ENCODE measurements around the gene NTSR2. TPM values are rescaled to one million over a fixed set of nuclear protein-coding genes. Genes with fewer than 3 reads are reported as not detected.

Gene NTSR2
- polyA plus RNA-seq, 1 experiment: not detected

GRCh38 chr2:11625671-11626070 lies 44.3 kb downstream of the NTSR2 start:
- Histone ChIP-seq H3K4me3 (ENCODE audit: low read depth, low read length) (no peak overlapping the region), H3K36me3 (ENCODE audit: control insufficient read depth, insufficient read depth, low read length) (no peaks in the 10 kb centered on the region), H3K27me3 (ENCODE audit: control insufficient read depth, insufficient read depth, low read length) (no peaks in the 10 kb centered on the region; the same call in 1 of the 2 replicates)
- DNase-seq (ENCODE audit: low read depth): no peak
- no peak for TF ChIP-seq CTCF (IDR thresholded peaks at IDR 0.05; ENCODE audit: insufficient read depth, low read depth, low read length)
- CTCF ChIA-PET: no interaction called here
- POLR2A ChIA-PET: no interaction called here

GRCh38 chr2:11624893-11625292 lies 45.1 kb downstream of the NTSR2 start:
- H3K4me3 ChIP-seq (ENCODE audit: low read depth, low read length): no peak overlapping the region
- no peaks in the 10 kb centered on the region; the same call in 1 of the 2 replicates for H3K27me3 ChIP-seq (ENCODE audit: control insufficient read depth, insufficient read depth, low read length)
- CTCF ChIA-PET: interaction anchor here (1.0 kb wide), 1 partner anchor 15 kb away, joined by 4 read pairs; no protein-coding TSS in a partner anchor
- no peak for DNase-seq (ENCODE audit: low read depth)
- POLR2A ChIA-PET: no interaction called here
- TF ChIP-seq CTCF (IDR thresholded peaks at IDR 0.05; ENCODE audit: insufficient read depth, low read depth, low read length): no peak
- H3K36me3 ChIP-seq (ENCODE audit: control insufficient read depth, insufficient read depth, low read length): no peaks in the 10 kb centered on the region

- Histone ChIP-seq H3K4me3 (ENCODE audit: low read depth, low read length) (no peak overlapping the region), H3K27me3 (ENCODE audit: control insufficient read depth, insufficient read depth, low read length) (no peaks in the 10 kb centered on the region), H3K36me3 (ENCODE audit: control insufficient read depth, insufficient read depth, low read length) (no peaks in the 10 kb centered on the region)
- TF ChIP-seq CTCF (IDR thresholded peaks at IDR 0.05; ENCODE audit: insufficient read depth, low read depth, low read length): no peak
- CTCF ChIA-PET: interaction anchor here (1.5 kb wide), 1 partner anchor 39 kb away, joined by 4 read pairs; no protein-coding TSS in a partner anchor
- DNase-seq (ENCODE audit: low read depth): no peak
- POLR2A ChIA-PET: no interaction called here
Observed at GRCh38 chr2:11622611-11623010, 47.4 kb downstream of the NTSR2 start.

GRCh38 chr2:11621410-11621809 lies 48.6 kb downstream of the NTSR2 start:
- ChIA-PET CTCF (interaction anchor here (1.2 to 1.5 kb wide), 2 partner anchors 38 to 40 kb away, joined by 3 to 4 read pairs; no protein-coding TSS in a partner anchor), POLR2A (no interaction called here)
- TF ChIP-seq CTCF (IDR thresholded peaks at IDR 0.05; ENCODE audit: insufficient read depth, low read depth, low read length): no peak
- Histone ChIP-seq H3K27me3 (ENCODE audit: control insufficient read depth, insufficient read depth, low read length) (no peaks in the 10 kb centered on the region), H3K4me3 (ENCODE audit: low read depth, low read length) (no peak overlapping the region), H3K36me3 (ENCODE audit: control insufficient read depth, insufficient read depth, low read length) (no peaks in the 10 kb centered on the region)
- no peak for DNase-seq (ENCODE audit: low read depth)

- no peak for TF ChIP-seq CTCF (IDR thresholded peaks at IDR 0.05; ENCODE audit: insufficient read depth, low read depth, low read length)
- DNase-seq (ENCODE audit: low read depth): no peak
- CTCF ChIA-PET: no interaction called here
- Histone ChIP-seq H3K36me3 (ENCODE audit: control insufficient read depth, insufficient read depth, low read length) (no peaks in the 10 kb centered on the region), H3K4me3 (ENCODE audit: low read depth, low read length) (no peak overlapping the region), H3K27me3 (ENCODE audit: control insufficient read depth, insufficient read depth, low read length) (no peaks in the 10 kb centered on the region)
- POLR2A ChIA-PET: no interaction called here
Observed at GRCh38 chr2:11618708-11619062, 51.3 kb downstream of the NTSR2 start.

Measured in BJ (cell line).